A549 treated with RU486 at 1 μM for 4 hours (cell line): ENCODE data around the gene UCK1. TPM values are rescaled to one million over a fixed set of nuclear protein-coding genes. Genes with fewer than 3 reads are reported as not detected.

Experiments
- total RNA-seq: library from RNA; stranded (reverse); fragments of 200-300 nt; extraction: Qiagen RNA extraction; gene quantifications from 5 replicates; pipeline ENCODE4 v1.2.3, GENCODE V29; 2022; ENCODE audit warnings: low read depth

Gene UCK1
- 18.9 to 23.9 TPM (median 21.4 TPM) in 5 replicates for total RNA-seq

DNA sequence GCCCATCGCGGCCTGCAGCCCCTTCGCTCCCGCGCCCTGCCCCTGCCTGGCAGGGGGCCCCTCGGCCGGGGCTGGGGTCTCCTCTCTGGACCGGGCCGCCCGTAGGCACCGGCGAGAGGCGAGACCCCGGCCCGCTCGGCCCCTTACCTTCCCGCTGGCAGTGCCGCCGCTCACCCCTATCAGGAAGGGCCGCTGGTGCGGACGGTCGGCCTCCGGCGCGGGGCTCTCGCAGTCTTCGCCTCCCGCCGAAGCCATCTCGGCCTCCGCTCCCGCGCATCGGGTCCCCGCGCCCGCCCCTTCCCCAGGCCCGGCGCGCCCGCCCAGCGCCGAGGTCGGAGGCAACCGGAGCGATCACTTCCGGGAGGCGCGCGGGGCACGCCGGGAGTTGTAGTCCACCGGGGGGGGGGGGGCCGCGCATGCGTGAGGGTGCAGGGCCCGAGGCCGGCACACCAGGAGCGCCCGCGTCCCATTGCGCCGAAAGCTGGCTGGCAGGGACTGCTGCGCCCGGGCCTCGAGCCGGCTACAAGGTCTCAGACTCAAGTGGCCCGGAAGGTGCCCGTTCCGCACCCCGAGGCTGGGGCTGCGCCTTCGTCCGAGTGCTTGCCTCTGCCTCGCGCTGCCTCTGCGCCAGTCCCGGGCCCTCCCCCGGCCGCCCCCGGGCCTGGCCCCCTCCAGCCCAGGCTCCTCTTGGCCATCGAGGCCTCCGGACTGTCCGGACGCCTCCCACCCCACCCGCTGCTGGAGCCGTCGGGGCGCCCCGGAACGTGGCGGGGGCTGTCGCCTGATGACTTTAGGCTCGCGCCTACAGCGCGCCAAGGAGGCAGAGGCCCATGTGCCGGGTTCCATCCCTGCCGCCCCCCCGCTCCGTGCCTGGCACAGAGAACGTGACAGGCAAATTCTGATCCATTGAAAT, at the start of gene UCK1:
Gene UCK1 (minus strand): TSS at position 344 of the 913 bp plus-strand sequence. CDS start 89 bp downstream, at position 255.

DNA sequence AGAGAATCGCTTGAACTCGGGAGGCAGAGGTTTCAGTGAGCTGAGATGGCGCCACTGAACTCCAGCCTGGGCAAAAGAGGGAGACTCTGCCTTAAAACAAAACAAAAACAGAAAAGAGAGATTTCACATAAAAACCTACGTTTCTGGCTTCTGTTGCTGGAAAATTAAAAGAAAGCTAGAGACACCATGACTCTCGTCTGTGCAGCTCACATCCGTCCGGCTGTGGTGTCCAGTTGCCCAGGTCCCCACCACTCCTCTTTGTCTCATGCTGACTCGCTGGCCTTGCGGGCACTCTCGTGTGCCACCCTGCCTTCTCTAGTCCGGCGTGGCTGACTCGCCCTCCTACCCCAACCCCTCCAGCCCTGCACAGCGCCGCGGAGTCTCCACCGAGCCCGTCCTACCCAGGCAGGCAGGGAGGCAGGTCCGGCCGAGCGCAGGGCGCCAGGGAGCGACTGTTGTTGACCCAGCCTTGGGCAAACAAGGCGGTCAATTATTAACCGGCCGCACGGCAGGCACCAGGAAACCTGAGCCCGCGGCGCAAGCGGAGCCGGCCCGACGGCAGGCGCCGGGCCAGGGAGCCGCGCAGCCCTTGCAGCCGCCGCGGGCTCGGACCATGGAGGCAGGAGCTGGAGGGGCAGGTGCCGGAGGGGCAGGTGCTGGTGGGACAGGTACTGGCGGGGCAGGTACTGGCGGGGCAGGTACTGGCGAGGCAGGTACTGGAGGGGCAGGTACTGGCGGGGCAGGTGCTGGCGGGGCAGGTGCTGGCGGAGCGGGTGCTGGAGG, 14.1 kb upstream of the UCK1 start, which contains the start of gene PRRT1B:
Gene PRRT1B (plus strand): TSS at position 521 of the 783 bp plus-strand sequence. CDS start 93 bp downstream, at position 614.

DNA sequence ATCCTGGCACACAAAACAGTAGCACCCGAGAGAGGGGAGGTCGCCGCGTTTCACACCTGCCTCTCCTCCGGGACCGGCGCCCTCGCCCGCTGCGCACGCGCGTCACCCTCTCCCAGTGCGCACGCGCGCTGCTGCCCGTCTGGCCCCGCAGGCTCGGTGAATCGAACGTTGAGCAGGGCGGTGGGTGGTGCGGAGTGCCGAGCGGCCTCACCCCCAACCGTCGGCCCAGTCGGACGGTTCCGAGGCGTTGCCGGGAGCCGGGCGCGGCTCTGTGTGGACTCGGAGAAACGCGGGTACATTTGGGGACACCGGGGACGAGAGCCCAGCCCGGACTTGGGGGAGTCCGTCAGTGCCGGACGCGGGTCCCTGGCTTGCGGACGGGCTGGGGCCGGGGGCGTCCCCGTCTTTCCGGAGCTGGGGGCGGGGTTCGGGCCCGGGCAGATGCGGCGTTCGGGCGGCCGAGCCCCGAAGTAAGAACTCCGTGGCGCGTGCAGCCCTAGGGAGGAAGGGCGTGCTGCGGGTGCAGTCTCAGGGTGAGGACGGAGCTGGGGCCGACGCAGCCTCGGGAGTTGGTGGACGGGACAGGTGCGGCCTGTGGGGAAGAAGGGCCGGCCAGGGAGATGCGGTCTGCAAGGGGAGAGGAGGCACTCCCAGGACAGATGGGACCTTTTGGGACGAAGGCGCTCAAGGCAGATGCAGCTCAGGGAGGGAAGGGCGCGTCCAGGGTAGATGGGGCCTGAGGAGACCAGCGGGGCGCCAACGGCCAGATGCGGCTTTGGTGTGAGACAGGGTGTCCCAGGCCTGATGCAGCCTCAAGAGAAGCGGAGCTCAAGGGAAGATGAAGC, 28.1 kb downstream of the UCK1 start, which contains the start of gene POMT1:
Gene POMT1 (plus strand): TSS at position 138 of the 845 bp plus-strand sequence. CDS start 1,301 bp downstream, outside the sequence.

Other genes starting within 250 kb of the UCK1 start
- not detected in 5 replicates for gene PLPP7, start 241.5 kb downstream of the UCK1 start, total RNA-seq
- 46.3 to 71.0 TPM (median 62.1 TPM) in 5 replicates for gene PRRC2B, start 137.2 kb downstream of the UCK1 start, total RNA-seq
- gene POMT1, start 28.3 kb downstream of the UCK1 start, total RNA-seq, result 12.7 to 17.8 TPM (median 16.6 TPM) in 5 replicates
- gene PRRT1B, start 14.3 kb upstream of the UCK1 start, total RNA-seq, result 0.45 to 0.97 TPM (median 0.79 TPM) in 5 replicates
- 36.0 to 49.5 TPM (median 42.2 TPM) in 5 replicates for gene RAPGEF1, start 208.8 kb upstream of the UCK1 start, total RNA-seq